ENCODE data around the gene DGCR8. TPM values are rescaled to one million over a fixed set of nuclear protein-coding genes. Genes with fewer than 3 reads are reported as not detected.

Gene DGCR8
- polyA plus RNA-seq, 4 donors = 17.0 to 31.0 (median 17.7) TPM

DNA sequence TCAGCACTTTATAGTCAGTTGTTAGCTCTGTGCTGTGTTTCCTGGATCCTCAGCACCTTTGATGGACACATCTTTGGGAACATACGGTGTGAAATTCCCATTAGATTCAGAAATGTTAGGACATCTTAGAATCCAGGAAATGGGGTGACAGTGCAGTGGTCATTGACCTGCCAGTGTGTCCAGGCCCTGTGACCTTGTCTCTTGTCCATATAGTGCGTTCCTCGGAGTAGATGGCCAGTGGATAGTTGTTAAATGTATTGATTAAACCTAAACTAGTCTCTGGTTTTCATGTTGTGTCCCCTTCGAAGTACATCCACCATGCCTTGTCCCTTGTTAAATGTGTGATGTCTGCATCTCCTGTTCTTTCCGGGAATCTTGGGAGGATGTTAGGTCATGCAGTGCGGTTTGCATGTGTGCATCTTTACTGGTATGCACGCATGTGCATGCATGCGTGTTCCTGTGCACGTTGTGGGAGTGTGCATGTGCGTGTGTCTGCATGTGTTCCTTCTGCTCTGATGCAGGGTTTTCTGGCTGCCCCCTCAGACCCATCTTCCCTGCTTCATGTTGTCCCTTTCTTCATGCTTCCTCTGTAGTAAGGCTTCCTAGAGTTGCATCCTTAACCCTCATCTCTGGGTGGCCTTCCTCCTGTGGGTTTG, 4.0 kb downstream of the DGCR8 start:
- Histone ChIP-seq H3K27ac (ENCODE audit: low read depth in 1 of 3, low read length in 2 of 3) (no peak overlapping the region), H3K36me3 (ENCODE audit: control insufficient read depth in 3 of 3, insufficient read depth in 2 of 3, low read depth in 1 of 3, low read length in 3 of 3) (peaks cover 14 to 56% (median 16%) of the 10 kb centered on the region in 3 donors), H3K9me3 (ENCODE audit: control insufficient read depth in 2 of 2, insufficient read depth in 1 of 2, low read depth in 1 of 2, low read length in 1 of 2) (no peaks in the 10 kb centered on the region), H3K27me3 (ENCODE audit: control insufficient read depth in 3 of 3, insufficient read depth in 3 of 3, low read length in 3 of 3) (no peaks in the 10 kb centered on the region), H3K4me3 (ENCODE audit: low read depth in 1 of 3, low read length in 3 of 3) (no peak overlapping the region), H3K4me1 (ENCODE audit: control insufficient read depth in 3 of 3, insufficient read depth in 2 of 3, low read depth in 1 of 3, low read length in 2 of 3) (peaks cover 0 to 30% (median 5%) of the 10 kb centered on the region in 3 donors)
- DNase-seq = no peak
- 67 to 83% (median 80%) methylated on average over 10 of the region's 10 CpGs for WGBS, 3 donors
- no peak for FAIRE-seq

DNA sequence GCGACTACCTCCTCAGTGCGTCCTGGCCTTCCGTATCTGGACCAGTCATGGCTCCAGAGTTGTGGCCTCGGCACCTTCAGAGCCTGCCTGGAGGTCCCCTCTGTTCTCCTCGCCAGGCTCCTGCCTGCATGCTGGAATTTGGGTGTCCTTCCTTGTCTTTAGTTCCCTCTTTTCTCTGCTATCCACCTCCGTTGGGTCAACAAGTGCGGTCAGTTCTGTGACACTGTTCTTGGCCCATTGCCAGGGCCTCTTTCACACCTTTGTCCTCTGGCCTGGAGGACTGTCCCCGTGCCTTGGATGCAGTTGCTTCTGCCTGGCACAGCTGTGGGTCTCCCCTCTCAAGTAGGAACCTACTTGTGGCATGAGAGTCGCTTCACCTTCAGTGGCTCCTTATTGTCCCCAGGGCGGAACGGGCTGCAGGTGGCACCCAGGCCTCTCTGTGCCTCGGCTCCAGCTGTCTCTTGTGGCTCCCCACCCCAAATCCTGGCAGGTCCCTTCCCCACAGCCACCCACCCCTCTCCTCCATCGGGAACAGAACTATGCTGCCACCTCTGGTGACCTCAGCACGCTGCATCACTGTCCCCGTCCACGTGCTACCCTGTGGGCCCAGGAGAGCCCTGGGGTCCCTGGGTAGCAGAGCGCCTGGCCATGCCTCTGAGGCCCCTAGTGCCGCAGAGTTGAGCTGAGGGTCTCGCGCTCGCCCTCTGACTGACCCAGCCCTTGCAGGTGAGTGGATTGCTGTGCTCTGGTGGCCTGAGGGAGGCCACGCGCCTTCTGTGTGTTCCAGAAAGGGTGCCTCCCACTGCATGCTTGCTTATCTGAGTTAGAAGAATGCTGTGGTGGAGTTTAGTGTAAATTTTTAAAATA, 4.7 kb downstream of the DGCR8 start:
- Histone ChIP-seq H3K27me3 (ENCODE audit: control insufficient read depth in 3 of 3, insufficient read depth in 3 of 3, low read length in 3 of 3) (no peaks in the 10 kb centered on the region), H3K27ac (ENCODE audit: low read depth in 1 of 3, low read length in 2 of 3) (no peak overlapping the region), H3K4me1 (ENCODE audit: control insufficient read depth in 3 of 3, insufficient read depth in 2 of 3, low read depth in 1 of 3, low read length in 2 of 3) (peaks cover 0 to 30% (median 5%) of the 10 kb centered on the region in 3 donors), H3K9me3 (ENCODE audit: control insufficient read depth in 2 of 2, insufficient read depth in 1 of 2, low read depth in 1 of 2, low read length in 1 of 2) (no peaks in the 10 kb centered on the region), H3K4me3 (ENCODE audit: low read depth in 1 of 3, low read length in 3 of 3) (no peak overlapping the region), H3K36me3 (ENCODE audit: control insufficient read depth in 3 of 3, insufficient read depth in 2 of 3, low read depth in 1 of 3, low read length in 3 of 3) (peaks cover 16 to 64% (median 19%) of the 10 kb centered on the region in 3 donors)
- WGBS, 3 donors = 77 to 79% (median 77%) methylated on average over 23 of the region's 23 CpGs
- FAIRE-seq = no peak
- DNase-seq = peak; percentile 33 to 34

DNA sequence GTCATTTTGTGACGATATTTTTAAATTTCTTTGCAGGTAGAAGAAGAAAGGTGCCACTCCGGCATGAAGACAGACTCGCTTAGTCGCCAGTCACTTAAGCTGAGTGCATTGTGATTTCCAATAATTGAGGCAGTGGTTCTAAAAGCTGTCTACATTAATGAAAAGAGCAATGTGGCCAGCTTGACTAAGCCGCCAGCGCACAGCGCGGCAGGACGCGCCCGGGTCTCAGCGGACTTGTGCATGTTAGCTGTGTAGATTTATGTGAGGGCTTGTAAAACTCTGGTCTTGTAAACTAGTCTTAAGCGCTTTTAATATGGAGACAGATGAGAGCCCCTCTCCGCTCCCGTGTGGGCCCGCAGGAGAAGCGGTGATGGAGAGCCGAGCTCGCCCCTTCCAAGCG, 5.6 kb downstream of the DGCR8 start:
- DNase-seq = no peak

DNA sequence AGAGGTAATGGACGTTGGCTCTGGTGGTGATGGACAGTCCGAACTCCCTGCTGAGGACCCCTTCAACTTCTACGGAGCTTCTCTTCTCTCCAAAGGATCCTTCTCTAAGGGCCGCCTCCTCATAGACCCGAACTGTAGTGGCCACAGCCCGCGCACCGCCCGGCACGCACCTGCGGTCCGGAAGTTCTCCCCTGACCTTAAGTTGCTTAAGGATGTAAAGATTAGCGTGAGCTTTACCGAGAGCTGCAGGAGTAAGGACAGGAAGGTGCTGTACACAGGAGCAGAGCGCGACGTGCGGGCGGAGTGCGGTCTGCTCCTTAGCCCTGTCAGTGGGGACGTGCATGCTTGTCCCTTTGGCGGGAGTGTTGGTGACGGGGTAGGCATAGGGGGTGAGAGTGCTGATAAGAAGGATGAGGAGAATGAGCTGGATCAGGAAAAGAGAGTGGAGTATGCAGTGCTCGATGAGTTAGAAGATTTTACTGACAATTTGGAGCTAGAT, 6.1 kb downstream of the DGCR8 start:
- Histone ChIP-seq H3K36me3 (ENCODE audit: control insufficient read depth in 3 of 3, insufficient read depth in 2 of 3, low read depth in 1 of 3, low read length in 3 of 3) (peaks cover 20 to 76% (median 28%) of the 10 kb centered on the region in 3 donors), H3K9me3 (ENCODE audit: control insufficient read depth in 2 of 2, insufficient read depth in 1 of 2, low read depth in 1 of 2, low read length in 1 of 2) (no peaks in the 10 kb centered on the region), H3K27ac (ENCODE audit: low read depth in 1 of 3, low read length in 2 of 3) (no peak overlapping the region), H3K27me3 (ENCODE audit: control insufficient read depth in 3 of 3, insufficient read depth in 3 of 3, low read length in 3 of 3) (no peaks in the 10 kb centered on the region), H3K4me3 (ENCODE audit: low read depth in 1 of 3, low read length in 3 of 3) (no peak overlapping the region), H3K4me1 (ENCODE audit: control insufficient read depth in 3 of 3, insufficient read depth in 2 of 3, low read depth in 1 of 3, low read length in 2 of 3) (peaks cover 0 to 27% (median 5%) of the 10 kb centered on the region in 3 donors)
- no peak for DNase-seq
- 94 to 95% (median 95%) methylated on average over 24 of the region's 24 CpGs for WGBS, 3 donors
- no peak for FAIRE-seq

More for the DNA sequence above, 5.6 kb downstream of the DGCR8 start:
- no peak for FAIRE-seq
- WGBS, 3 donors = 96 to 97% (median 96%) methylated on average over 20 of the region's 20 CpGs
- no peak overlapping the region for H3K27ac ChIP-seq (ENCODE audit: low read depth in 1 of 3, low read length in 2 of 3)
- no peaks in the 10 kb centered on the region for H3K27me3 ChIP-seq (ENCODE audit: control insufficient read depth in 3 of 3, insufficient read depth in 3 of 3, low read length in 3 of 3)
- H3K36me3 ChIP-seq (ENCODE audit: control insufficient read depth in 3 of 3, insufficient read depth in 2 of 3, low read depth in 1 of 3, low read length in 3 of 3) = peaks cover 19 to 71% (median 26%) of the 10 kb centered on the region in 3 donors
- no peak overlapping the region for H3K4me3 ChIP-seq (ENCODE audit: low read depth in 1 of 3, low read length in 3 of 3)
- H3K4me1 ChIP-seq (ENCODE audit: control insufficient read depth in 3 of 3, insufficient read depth in 2 of 3, low read depth in 1 of 3, low read length in 2 of 3) = peaks cover 0 to 30% (median 5%) of the 10 kb centered on the region in 3 donors
- H3K9me3 ChIP-seq (ENCODE audit: control insufficient read depth in 2 of 2, insufficient read depth in 1 of 2, low read depth in 1 of 2, low read length in 1 of 2) = no peaks in the 10 kb centered on the region

DNA sequence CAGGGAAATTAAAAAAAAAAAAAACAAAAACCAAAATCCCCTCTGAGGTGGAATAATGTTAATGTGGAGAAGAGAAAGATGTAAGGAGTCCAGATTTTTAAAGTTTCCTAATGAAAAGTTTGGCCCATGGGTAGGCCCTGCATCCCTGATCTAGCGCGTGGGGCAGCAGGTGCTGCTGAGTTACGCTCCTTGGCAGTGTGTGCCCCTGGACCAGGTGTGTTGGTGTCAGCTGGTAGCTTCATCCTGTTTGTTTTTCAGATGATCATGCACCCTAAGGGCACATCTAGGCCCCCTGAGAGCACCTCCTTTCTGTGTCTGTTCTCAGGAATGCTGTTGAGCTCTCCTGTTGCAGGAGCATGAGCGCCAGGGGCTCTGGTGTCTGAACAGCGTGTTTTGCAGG, 6.7 kb downstream of the DGCR8 start:
- DNase-seq (no peak), FAIRE-seq (no peak)
- H3K4me1 ChIP-seq (ENCODE audit: control insufficient read depth in 3 of 3, insufficient read depth in 2 of 3, low read depth in 1 of 3, low read length in 2 of 3) = peaks cover 0 to 21% (median 2%) of the 10 kb centered on the region in 3 donors
- no peak overlapping the region for H3K4me3 ChIP-seq (ENCODE audit: low read depth in 1 of 3, low read length in 3 of 3)
- peaks cover 20 to 83% (median 30%) of the 10 kb centered on the region in 3 donors for H3K36me3 ChIP-seq (ENCODE audit: control insufficient read depth in 3 of 3, insufficient read depth in 2 of 3, low read depth in 1 of 3, low read length in 3 of 3)
- WGBS, 3 donors = 97 to 99% (median 98%) methylated on average over 5 of the region's 5 CpGs
- H3K9me3 ChIP-seq (ENCODE audit: control insufficient read depth in 2 of 2, insufficient read depth in 1 of 2, low read depth in 1 of 2, low read length in 1 of 2) = no peaks in the 10 kb centered on the region
- no peaks in the 10 kb centered on the region for H3K27me3 ChIP-seq (ENCODE audit: control insufficient read depth in 3 of 3, insufficient read depth in 3 of 3, low read length in 3 of 3)
- H3K27ac ChIP-seq (ENCODE audit: low read depth in 1 of 3, low read length in 2 of 3) = no peak overlapping the region

DNA sequence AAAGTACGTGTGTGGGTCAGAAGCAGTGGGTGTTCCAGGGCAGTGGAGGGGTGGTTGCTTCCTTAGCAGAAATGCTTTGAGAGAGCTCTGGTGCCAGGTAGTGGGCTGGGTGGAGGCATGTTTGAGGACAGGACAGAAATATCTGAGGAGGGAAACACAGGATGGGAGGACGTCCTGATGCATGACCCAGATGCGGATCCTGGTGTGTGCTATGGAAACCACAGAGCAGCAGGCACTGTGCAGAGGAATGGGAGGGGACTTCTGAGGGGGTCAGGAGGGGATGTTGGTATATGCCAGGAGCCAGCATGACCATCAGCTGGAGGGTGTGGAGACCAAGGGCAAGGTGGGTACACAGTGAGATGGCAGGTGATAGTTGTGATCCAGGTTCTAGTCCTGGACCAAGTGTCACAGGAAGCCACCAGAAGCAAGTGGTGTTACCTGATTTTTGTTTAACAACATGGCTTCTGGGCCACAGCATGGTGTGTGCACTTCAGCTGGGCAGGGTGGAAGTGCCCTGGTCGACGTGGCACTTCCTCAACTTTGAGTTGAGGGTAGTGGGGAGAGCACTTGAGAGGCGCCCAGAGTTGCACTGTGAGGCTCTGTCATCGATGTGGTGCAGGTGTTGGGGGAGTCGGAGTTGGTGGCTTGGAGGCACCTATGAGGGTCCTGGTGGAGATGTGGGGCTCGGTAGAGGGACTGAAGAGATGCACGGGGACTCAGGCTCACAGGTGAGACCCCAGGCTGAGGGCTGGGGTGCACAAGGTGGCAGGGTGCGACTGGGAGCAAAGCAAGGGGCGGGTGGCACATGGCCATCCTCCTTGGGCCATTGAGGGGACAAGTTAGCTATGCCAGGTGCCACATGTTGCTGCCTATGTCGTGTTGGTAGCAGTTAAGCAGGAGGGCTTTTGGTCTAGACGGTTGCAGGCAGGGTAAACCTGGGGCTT, 7.5 kb downstream of the DGCR8 start:
- no peak overlapping the region for H3K4me3 ChIP-seq (ENCODE audit: low read depth in 1 of 3, low read length in 3 of 3)
- peaks cover 0 to 19% (median 2%) of the 10 kb centered on the region in 3 donors for H3K4me1 ChIP-seq (ENCODE audit: control insufficient read depth in 3 of 3, insufficient read depth in 2 of 3, low read depth in 1 of 3, low read length in 2 of 3)
- H3K36me3 ChIP-seq (ENCODE audit: control insufficient read depth in 3 of 3, insufficient read depth in 2 of 3, low read depth in 1 of 3, low read length in 3 of 3) = peaks cover 20 to 89% (median 35%) of the 10 kb centered on the region in 3 donors
- WGBS, 3 donors = 90 to 94% (median 92%) methylated on average over 14 of the region's 14 CpGs
- H3K27ac ChIP-seq (ENCODE audit: low read depth in 1 of 3, low read length in 2 of 3) = no peak overlapping the region
- H3K9me3 ChIP-seq (ENCODE audit: control insufficient read depth in 2 of 2, insufficient read depth in 1 of 2, low read depth in 1 of 2, low read length in 1 of 2) = no peaks in the 10 kb centered on the region
- DNase-seq (no peak), FAIRE-seq (no peak)
- H3K27me3 ChIP-seq (ENCODE audit: control insufficient read depth in 3 of 3, insufficient read depth in 3 of 3, low read length in 3 of 3) = no peaks in the 10 kb centered on the region

DNA sequence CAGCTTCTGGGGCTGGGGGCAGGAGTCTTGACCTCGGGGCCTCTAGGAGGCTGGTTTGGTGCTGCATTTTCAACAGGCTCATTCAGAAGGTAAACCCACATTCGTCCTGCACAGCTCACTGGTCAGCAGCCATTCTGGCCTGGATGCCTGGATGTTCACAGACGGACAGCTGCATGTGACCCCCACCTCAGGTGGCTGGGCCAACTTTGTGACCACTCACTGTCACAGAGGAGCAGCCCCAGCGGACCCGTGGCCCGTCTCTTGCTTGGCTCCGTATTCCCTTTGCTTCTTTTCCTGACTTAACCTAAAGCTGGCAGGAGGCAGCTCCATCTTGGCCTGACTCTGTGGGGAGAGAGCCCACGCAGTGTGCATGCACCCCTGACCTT, 8.2 kb downstream of the DGCR8 start:
- Histone ChIP-seq H3K4me1 (ENCODE audit: control insufficient read depth in 3 of 3, insufficient read depth in 2 of 3, low read depth in 1 of 3, low read length in 2 of 3) (peaks cover 0 to 12% (median 2%) of the 10 kb centered on the region in 3 donors), H3K27ac (ENCODE audit: low read depth in 1 of 3, low read length in 2 of 3) (no peak overlapping the region), H3K27me3 (ENCODE audit: control insufficient read depth in 3 of 3, insufficient read depth in 3 of 3, low read length in 3 of 3) (no peaks in the 10 kb centered on the region), H3K4me3 (ENCODE audit: low read depth in 1 of 3, low read length in 3 of 3) (no peak overlapping the region), H3K36me3 (ENCODE audit: control insufficient read depth in 3 of 3, insufficient read depth in 2 of 3, low read depth in 1 of 3, low read length in 3 of 3) (peaks cover 20 to 89% (median 35%) of the 10 kb centered on the region in 3 donors), H3K9me3 (ENCODE audit: control insufficient read depth in 2 of 2, insufficient read depth in 1 of 2, low read depth in 1 of 2, low read length in 1 of 2) (no peaks in the 10 kb centered on the region)
- DNase-seq (no peak), FAIRE-seq (no peak)
- 93 to 98% (median 93%) methylated on average over 8 of the region's 8 CpGs for WGBS, 3 donors
